ENCODE measurements around the gene ZMYND8.

- TF ChIP-seq CTCF (IDR thresholded peaks at IDR 0.05), result no peak
- TF ChIP-seq POLR2A (IDR thresholded peaks at IDR 0.05), result no peak
Measured at GRCh38 chr20:47319517-47320252, 36.8 kb downstream of the ZMYND8 start.

Data from testis (tissue), 2 donors.